ENCODE measurements around the gene KCNQ1. TPM values are rescaled to one million over a fixed set of nuclear protein-coding genes. Genes with fewer than 3 reads are reported as not detected.

KCNQ1 gene
- total and polyA plus RNA-seq, 9 of the 15 experiments (the other 6 are each of a cell fraction or from before 2014, with no cell fraction given), result 0.44 TPM; not detected in 8

GRCh38 chr11:2663915-2664314 is 219.1 kb downstream of the KCNQ1 start:
- Histone ChIP-seq H3K4me3 (no peak overlapping the region), H3K79me2 (ENCODE audit: control insufficient read depth, insufficient read depth, low read length) (peaks cover 5% of the 10 kb centered on the region; the same call in 1 of the 3 replicates), H2AFZ (ENCODE audit: low read depth, low read length) (no peak overlapping the region), H3K27ac (ENCODE audit: extremely low read depth, low read depth, low read length) (no peak overlapping the region), H3K9me1 (ENCODE audit: control insufficient read depth, insufficient read depth, low read length) (no peaks in the 10 kb centered on the region), H4K20me1 (replicated peaks; ENCODE audit: control insufficient read depth, insufficient read depth, low read length) (no peaks in the 10 kb centered on the region), H3K4me2 (ENCODE audit: insufficient read depth, low read length) (no peak overlapping the region), H3K4me1 (replicated peaks in 1 of 2; ENCODE audit: control insufficient read depth in 2 of 2, insufficient read depth in 2 of 2, low read length in 2 of 2) (no peaks in the 10 kb centered on the region), H3K36me3 (ENCODE audit: control insufficient read depth, insufficient read depth, low read length) (peaks cover 12% of the 10 kb centered on the region; the same call in 2 of the 3 replicates), H3K27me3 (ENCODE audit: control insufficient read depth in 2 of 2, insufficient read depth in 2 of 2, low read length in 2 of 2) (no peaks in the 10 kb centered on the region), H3K9ac (ENCODE audit: insufficient read depth in 1 of 2, low read depth in 2 of 2, low read length in 2 of 2) (no peak overlapping the region), H3K9me3 (replicated peaks; ENCODE audit: control insufficient read depth, insufficient read depth, low read depth, low read length) (peaks cover 26% of the 10 kb centered on the region)
- intact Hi-C loops (cut with micrococcal nuclease) (no loop called here), in situ Hi-C loops (cut with MboI) (no loop called here)
- DNase-seq (ENCODE audit: extremely low read depth in 1 of 4, low spot score in 3 of 4) (no peak), ATAC-seq (no peak), FAIRE-seq (no peak)
- ChIA-PET CTCF (ENCODE audit: low intra/inter-chr PET ratio) (no interaction called here), POLR2A (no interaction called here)
- TF ChIP-seq, protein P1, sequence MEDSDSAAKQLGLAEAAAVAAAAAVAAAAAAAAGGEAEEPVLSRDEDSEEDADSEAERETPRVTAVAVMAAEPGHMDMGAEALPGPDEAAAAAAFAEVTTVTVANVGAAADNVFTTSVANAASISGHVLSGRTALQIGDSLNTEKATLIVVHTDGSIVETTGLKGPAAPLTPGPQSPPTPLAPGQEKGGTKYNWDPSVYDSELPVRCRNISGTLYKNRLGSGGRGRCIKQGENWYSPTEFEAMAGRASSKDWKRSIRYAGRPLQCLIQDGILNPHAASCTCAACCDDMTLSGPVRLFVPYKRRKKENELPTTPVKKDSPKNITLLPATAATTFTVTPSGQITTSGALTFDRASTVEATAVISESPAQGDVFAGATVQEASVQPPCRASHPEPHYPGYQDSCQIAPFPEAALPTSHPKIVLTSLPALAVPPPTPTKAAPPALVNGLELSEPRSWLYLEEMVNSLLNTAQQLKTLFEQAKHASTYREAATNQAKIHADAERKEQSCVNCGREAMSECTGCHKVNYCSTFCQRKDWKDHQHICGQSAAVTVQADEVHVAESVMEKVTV (CRISPR knock-in tag; IDR thresholded peaks at IDR 0.05), result no peak
- TF ChIP-seq RBM14 (IDR thresholded peaks at IDR 0.05; ENCODE audit: borderline replicate concordance, insufficient read depth, low read depth, low read length) (no peak), ETS2 (tag; IDR thresholded peaks at IDR 0.05; ENCODE audit: borderline replicate concordance, poor library complexity, severe bottlenecking) (no peak), ZNF644 (tag; IDR thresholded peaks at IDR 0.05; ENCODE audit: low read depth) (no peak), HCFC1 (IDR thresholded peaks at IDR 0.05; ENCODE audit: low read depth, low read length) (no peak), CGGBP1 (CRISPR knock-in tag; IDR thresholded peaks at IDR 0.05) (no peak), MAZ (CRISPR knock-in tag; conservative IDR thresholded peaks at IDR 0.05 in 1 of 2, IDR thresholded peaks at IDR 0.05 in 1 of 2) (no peak), BACH1 (tag; IDR thresholded peaks at IDR 0.05) (no peak), SNRNP70 (optimal IDR thresholded peaks at IDR 0.05; ENCODE audit: low read depth, low read length) (no peak)
- BruUV-seq (replicated peaks), result no TSS peak
